Peyer's patch (tissue), 4 donors: ENCODE results near the gene GOLPH3.

Experiments
- CTCF ChIP-seq, 6 experiments: fragments of 450-650 bp in 4 of 6; fragments of 200-600 bp in 2 of 6; sonication (generic) in 1 of 6; IDR thresholded peaks; one replicate each; pipeline ENCODE4 v1.5.1; 2017 to 2019; ENCODE audit warnings: antibody characterized with exemption in 6 of 6, mild to moderate bottlenecking in 3 of 6, moderate library complexity in 1 of 6
- POLR2A ChIP-seq, 2 donors: fragments of 450-650 bp; IDR thresholded peaks; one replicate each; pipeline ENCODE4 v1.5.1; 2017; ENCODE audit warnings: antibody characterized with exemption in 2 of 2, mild to moderate bottlenecking in 2 of 2, moderate library complexity in 2 of 2

GRCh38 chr5:32126691-32127090 is 47.4 kb downstream of the GOLPH3 start:
- TF ChIP-seq CTCF (IDR thresholded peaks at IDR 0.05) (no peak), POLR2A (IDR thresholded peaks at IDR 0.05) (no peak)
